GM19328 (cell line): Measurements from ENCODE around the gene TRMT1L.
A peak's percentile ranks its signal among the peaks of the same experiment; 100 is the strongest.
"Not testable (repeated sequence)": the region's sequence is repeated elsewhere in the genome, so short reads cannot be mapped to it uniquely, and the experiment has no call there.

Source experiments
- ATAC-seq: cut with Tn5 transposase; IDR thresholded peaks from one replicate; pipeline ENCODE4 v1.9.1; 2021; ENCODE audit warnings: mild to moderate bottlenecking, moderate library complexity; ENCODE audit not compliant: unreplicated experiment

TRMT1L gene

DNA sequence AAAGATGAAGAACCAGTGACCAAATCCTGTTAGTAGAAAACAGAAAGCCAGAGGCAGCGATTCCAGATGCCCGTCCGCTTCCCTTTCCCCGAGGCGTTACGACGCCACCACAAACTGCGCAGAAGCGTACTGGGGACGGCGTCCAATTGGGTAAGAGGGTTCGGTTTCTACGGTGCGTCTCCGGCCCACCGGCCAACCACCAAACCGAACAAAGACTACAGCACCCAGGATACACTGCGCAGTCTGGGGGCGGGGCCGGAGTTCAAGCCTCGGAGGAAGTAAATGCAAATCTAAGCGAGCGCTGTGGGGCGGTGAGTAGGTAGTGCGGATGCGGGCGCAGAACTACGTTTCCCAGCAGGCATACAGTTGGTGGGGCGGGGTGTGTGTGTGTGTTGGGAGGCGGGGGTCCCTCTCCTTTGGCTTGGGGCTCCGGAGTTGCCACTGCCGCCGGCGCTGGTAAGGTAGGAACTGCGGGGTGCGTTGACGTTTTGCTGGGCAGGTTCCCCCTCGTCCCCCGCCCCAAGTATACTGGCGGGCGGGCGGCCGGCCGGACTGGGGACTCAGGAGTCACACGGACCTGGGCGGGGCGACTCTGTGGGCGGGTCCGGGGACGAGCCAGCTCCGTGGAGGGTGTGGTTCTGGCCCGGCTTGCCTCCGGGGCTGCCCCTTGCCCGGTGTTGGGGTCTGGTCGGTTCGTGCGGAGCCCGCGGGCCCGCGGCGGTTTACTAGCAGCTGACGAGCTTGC lies at the start of gene TRMT1L, which contains the start of gene SWT1:
TSS of gene TRMT1L (minus strand) at position 100 of the 745 bp plus-strand sequence. CDS start 241 bp downstream, outside the sequence.
TSS of gene SWT1 (plus strand) at position 314 of the 745 bp plus-strand sequence. CDS start 3,675 bp downstream, outside the sequence.
- peak; percentile 91 for ATAC-seq

DNA sequence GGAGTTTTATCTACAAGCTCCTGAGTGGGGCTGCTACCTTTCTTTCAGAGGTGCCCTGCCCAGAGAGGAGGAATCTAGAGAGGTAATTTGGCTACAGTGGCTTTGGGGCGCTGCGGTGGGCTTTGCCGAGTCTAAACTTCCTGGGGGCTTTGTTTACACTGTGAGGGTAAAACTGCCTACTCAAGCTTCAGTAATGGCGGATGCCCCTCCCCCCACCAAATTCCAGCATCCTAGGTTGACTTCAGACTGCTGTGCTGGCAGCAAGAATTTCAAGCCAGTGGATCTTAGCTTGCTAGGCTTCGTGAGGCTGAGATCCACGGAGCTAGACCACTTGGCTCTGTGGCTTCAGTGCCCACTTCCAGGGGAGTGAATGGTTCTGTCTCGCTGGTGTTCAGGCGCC lies 44.1 kb upstream of the TRMT1L start:
- ATAC-seq: no peak

DNA sequence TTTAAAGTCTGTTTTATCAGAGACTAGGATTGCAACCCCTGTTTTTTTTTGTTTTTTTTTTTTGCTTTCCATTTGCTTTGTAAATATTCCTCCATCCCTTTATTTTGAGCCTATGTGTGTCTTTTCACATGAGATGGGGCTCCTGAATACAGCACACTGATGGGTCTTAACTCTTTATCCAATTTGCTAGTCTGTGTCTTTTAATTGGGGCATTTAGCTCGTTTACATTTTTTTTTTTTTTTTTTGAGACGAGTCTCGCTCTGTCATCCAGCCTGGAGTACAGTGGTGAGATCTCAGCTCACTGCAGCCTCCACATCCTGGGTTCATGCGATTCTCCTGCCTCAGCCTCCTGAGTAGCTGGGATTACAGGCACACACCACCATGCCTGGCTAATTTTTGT lies 42.0 kb upstream of the TRMT1L start:
- not testable (repeated sequence) for ATAC-seq

DNA sequence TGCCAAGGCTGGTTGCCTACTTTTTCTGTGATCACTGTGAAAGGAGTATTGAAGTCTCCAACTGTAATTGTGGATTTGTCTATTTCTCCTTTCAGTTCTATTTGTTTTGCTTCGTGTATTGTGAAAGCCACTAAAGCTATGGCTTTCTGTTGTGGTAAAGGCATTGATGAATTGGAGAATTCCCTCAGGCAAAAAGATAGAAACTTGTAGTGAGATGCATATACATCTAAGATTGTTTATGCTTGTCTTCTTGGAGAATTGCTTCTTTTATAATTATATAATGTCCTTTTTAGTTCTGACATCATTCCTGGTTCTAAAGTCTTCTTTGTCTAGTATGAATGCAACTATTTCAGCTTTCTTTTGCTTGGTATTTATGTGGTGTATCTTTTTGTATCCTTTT lies 37.0 kb upstream of the TRMT1L start:
- ATAC-seq: no peak

GRCh38 chr1:185170291-185170848 lies 13.6 kb upstream of the TRMT1L start:
- peak; percentile 84 for ATAC-seq

DNA sequence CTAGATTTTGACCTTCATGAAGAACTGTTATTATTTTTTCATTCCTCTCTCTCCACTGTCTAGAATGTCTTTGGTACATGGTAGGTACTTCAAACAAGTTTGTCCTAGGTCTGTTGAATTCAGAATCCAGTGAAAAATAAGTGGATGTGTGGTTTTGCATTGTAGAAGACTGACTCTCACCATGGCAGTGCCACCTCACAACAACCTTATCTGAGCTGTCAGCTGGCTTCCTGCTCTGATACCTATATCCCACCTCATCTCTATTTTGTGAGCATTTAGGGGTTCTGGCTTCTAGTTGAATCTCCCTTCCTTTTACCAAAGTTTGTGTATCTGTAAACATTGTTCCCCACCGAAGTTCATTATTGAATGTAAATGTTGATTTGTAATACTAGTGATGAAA lies 9.4 kb upstream of the TRMT1L start:
- ATAC-seq: no peak

DNA sequence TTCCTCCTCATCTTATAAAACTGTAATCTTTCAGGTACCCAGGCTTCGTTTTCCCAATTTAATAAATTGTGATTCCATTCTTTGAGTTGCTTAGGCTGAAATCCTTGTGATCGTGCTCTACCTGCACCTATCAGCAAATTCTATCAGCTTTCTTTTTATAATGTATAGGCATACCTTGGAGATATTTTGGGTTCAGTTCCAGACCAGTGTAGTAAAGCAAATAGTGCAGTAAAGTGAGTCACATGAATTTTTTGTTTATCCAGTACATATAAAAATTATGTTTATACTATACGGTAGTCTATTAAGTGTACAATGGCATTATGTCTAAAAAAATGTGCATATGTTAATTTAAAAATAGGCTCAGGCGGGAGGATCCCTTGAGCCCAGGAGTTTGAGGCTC lies 5.7 kb upstream of the TRMT1L start:
- no peak for ATAC-seq

GRCh38 chr1:185159966-185160365 lies 3.2 kb upstream of the TRMT1L start:
- no peak for ATAC-seq

- no peak for ATAC-seq
Observed at GRCh38 chr1:185158800-185159199, 2.0 kb upstream of the TRMT1L start.

DNA sequence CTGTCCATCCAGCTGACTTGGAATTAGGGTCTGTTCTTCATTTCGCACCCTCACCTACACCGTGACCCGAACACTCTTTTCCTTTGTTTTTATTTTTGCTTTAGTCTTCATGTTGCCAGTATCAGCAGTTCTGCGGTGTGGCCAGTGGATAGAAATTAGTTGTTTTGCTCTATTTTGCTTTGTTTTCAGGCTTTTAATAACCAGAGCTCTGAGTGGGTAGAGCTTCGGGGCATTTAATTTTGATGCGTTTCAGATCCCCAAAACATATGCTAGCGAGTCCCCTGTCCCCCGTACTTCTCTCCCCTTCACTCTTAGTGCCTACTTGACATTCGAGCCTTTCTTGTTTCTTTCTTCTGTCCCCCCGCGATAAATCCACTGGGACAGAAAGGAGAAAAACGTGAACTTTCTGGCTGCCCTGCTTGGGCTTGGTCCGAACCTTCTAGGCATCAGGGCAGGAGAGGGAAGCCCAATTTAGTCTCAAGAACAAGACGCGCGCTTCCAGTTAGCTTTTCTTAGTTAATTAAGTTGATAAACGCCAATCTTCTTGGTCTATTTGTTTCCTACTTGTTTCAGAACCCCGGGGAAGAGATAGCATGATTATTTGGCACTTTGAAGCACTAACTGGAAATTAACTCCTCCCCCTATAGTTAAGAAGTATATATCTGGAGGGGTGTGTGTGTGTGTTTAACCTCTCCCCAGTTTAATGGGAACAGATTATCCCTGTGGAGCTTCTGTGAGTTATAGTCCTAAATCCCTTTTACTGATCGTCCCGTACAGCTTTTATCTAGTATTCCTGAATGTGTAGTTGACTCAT lies 1.1 kb upstream of the TRMT1L start:
- no peak for ATAC-seq

GRCh38 chr1:185156288-185156853 lies 382 bp downstream of the TRMT1L start:
- ATAC-seq: peak; percentile 22

DNA sequence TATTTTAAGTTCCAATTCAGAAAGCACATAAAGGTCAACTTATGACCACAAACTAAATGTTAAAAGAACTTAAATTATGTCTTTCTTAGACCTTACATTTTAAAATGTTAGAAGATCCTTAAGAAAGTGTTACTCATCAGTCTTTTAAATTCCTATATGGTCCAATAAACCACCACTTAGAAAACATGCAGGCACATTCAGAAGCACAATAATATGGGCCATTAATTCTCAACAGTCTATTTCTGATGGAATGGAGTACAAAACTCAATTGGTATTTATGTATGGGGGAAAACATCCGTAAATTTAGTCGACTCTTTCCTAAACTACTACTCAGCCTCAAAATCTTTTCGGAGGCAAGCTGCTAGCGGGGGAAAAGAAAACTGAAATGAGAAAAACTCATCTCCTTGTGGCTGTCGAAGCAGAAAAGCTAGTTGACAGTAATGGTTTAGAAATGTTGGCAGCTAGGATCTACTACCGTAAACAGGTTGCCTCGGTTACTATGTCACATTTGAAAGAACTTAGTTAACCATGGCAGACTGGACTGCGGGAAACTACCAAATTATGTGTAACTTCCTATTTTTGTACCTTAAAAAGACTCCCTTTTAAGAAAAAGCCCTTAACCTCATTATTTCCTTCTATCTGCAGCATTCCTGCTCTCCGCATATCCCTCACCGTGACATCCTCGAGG lies 1.0 kb downstream of the TRMT1L start:
- no peak for ATAC-seq

DNA sequence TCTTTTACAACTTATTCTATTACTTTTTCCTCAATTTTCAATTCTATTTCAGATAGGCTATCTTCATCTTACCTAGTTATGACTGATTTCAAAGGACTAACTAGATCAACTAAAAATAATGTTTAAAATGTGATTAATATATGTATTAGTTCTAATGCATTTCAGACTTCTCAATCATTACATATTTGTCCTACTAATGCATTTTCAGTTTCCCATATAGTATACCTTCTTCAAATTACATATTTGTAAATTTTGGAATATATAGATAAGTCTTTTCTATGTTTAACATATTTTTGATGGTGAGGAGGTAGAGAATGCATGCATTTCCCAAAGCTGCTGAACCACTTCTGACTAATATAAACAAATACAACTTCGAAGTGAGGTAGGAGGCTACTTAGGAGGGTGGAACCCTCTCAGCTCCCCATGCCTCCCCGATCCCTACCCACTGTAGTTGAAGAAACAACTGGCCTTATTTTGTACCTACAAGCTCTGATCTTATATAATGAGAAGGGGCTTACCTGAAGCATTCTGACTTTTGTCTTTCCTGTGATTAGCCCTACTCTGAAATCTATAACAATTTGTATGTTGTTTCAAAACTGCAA lies 1.7 kb downstream of the TRMT1L start:
- no peak for ATAC-seq

GRCh38 chr1:185152187-185152767 lies 4.5 kb downstream of the TRMT1L start:
- ATAC-seq: no peak

DNA sequence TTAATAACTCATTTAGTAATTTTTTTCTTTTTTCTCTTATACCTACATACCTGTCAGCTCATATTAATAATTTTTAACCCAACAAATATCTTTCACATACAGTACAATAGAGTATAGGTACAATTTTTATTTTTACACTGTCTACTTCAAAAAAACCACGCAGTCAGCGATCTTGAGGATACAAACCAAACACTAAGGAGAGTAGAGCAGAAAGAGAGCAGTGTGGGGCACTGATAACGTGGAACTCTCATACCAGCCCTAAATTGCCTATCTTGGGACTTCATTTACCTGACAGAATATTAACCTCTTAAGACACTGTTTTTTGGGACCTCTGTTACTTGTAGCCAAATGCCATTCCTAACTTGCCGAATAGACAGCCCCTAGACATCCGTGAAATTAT lies 5.5 kb downstream of the TRMT1L start:
- no peak for ATAC-seq

DNA sequence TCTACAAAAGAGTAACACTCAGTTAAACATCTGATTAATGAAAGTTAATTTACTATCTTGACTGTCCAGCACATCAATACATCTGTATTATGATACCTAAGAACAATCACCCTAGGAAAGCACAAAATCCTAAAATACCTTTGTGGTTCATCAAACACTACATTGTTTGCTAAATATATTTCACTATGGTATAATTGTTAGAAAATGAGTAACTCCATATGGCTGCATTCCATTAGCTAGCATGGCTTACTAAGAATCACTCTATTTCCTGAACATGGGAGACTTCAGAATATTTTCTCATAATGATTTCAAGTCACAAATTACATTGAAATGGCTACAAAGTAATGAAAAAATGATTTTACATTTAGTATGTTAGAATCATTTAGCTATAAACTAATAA lies 12.5 kb downstream of the TRMT1L start:
- no peak for ATAC-seq

DNA sequence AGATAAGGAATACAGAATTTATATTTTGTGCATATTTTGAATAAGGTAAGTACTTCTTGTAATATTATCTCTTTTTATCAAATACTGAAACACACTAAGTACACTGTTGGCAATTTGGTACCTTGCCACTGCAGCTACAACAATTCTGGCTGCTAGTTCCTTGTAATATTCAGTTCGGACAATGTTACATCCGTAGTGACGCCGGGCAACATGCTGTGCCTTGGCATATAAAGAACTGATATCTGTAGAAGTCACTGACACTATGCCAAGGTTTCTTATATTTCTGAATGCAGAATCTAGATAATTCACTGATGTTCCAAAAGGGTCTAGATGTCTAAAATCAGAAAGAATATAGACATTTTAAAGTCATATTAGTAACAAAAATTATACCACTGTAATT lies 17.5 kb downstream of the TRMT1L start:
- no peak for ATAC-seq

DNA sequence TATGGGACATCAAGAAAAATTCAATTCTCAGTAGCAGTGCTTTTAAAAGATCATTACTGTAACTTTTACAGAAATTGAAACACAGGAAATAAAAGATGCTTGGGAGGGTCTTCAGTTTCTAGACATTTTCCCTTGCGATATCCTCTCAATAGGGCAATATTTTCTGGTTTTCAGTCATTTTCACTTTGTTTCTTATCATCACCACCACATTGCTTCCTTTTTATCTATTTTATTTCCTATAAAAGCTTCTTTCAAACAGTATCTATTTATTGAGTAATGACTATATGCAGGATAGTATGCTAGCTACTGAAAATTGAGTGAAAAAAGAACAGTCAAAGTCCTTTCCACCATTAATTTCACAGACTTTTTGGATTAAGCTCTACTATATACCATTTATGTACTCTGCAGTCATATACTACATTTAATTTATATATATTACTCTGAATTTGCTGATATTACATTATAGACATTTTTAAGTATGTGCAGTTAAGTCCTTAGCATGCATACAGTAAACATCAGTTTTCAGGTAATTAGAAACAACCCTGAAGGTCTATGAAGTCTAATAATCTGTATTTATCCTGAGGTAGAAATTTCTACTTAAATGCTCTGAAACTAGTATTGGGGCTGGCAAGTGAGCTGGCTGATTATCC lies 18.7 kb downstream of the TRMT1L start:
- ATAC-seq: no peak

DNA sequence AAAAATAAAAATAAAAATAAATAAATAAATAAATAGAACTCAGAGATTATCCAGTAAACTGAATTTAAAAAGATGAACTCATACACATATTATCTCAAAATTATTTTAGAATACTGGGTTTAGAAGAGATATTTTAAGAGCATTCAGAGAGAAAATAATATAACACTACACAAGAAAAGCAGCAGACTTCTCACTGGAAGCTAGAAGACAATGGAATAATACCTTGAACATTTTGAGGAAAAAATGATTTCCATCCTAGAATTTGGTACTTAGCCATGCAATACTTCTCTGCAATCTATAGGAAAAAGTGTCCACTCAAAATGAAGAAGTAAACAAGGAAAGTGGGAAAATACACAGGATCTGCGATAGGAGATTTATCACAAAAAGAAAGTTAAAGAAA lies 24.2 kb downstream of the TRMT1L start:
- ATAC-seq: no peak

- ATAC-seq: no peak
Observed at GRCh38 chr1:185129708-185130107, 27.0 kb downstream of the TRMT1L start.
